AG04450 (cell line): Measurements from ENCODE around the gene KCNQ1OT1. TPM values are rescaled to one million over a fixed set of nuclear protein-coding genes. Genes with fewer than 3 reads are reported as not detected.

Experiments used
- CTCF ChIA-PET: fragments of 300-600, 350-600 bp; formaldehyde crosslinking; extraction: SDS; loops from one replicate; lab custom pipeline; 2022; ENCODE audit warnings: antibody characterized with exemption, inconsistent platforms; lab: Charles Lee
- POLR2A ChIA-PET: fragments of 350-600 bp; formaldehyde crosslinking; extraction: SDS; loops from one replicate; lab custom pipeline; 2021; ENCODE audit warnings: antibody characterized with exemption, inconsistent platforms; lab: Yijun Ruan, JAX
- DNase-seq: peaks from one replicate; pipeline ENCODE4 v3.0.0-alpha.2; 2011; ENCODE audit warnings: low read depth, low spot score
- H3K27ac ChIP-seq: one replicate; pipeline ENCODE4 v1.5.1; 2012; ENCODE audit warnings: low read depth, low read length, control low read depth
- H3K27me3 ChIP-seq: one replicate; pipeline ENCODE4 v1.6.0; 2012; ENCODE audit warnings: low read length; ENCODE audit not compliant: control insufficient read depth, insufficient read depth
- H3K4me3 ChIP-seq: 2 replicates; pipeline ENCODE4 v1.5.1; 2011; ENCODE audit warnings: mild to moderate bottlenecking, low read depth, low read length, control low read depth
- H3K9me3 ChIP-seq: 2 replicates; pipeline ENCODE4 v1.5.1; 2012; ENCODE audit warnings: low read length; ENCODE audit not compliant: control insufficient read depth, insufficient read depth
- CTCF ChIP-seq: IDR thresholded peaks from 2 replicates; pipeline ENCODE4 v1.5.1; 2011; ENCODE audit warnings: low read depth, low read length, control low read depth, inconsistent platforms
- polyA plus RNA-seq: library from polyadenylated mRNA; depleted of rRNA; stranded (reverse); fragments of >200 nt; gene quantifications from 2 replicates; pipeline ENCODE4 v1.2.3, GENCODE V29; 2011

KCNQ1OT1 gene
- polyA plus RNA-seq, 1 experiment: 0.33 TPM

- H3K27me3 ChIP-seq: peaks cover 11% of the 10 kb centered on the region
- ChIA-PET CTCF (interaction anchor here (0.6 kb wide), 1 partner anchor 394 kb away, joined by 8 read pairs; no protein-coding TSS in a partner anchor), POLR2A (no interaction called here)
- no peak for TF ChIP-seq CTCF
- no peaks in the 10 kb centered on the region; the same call in 1 of the 2 replicates for H3K9me3 ChIP-seq
- DNase-seq: no peak
- no peak overlapping the region for H3K27ac ChIP-seq
- no peak overlapping the region for H3K4me3 ChIP-seq
These were observed 136.4 kb downstream of the KCNQ1OT1 start for GRCh38 chr11:2563213-2564007.

GRCh38 chr11:2562890-2563212, 136.9 kb downstream of the KCNQ1OT1 start:
- ChIA-PET CTCF (interaction anchor here (0.6 kb wide), 1 partner anchor 394 kb away, joined by 8 read pairs; no protein-coding TSS in a partner anchor), POLR2A (no interaction called here)
- H3K4me3 ChIP-seq: no peak overlapping the region
- H3K27ac ChIP-seq: no peak overlapping the region
- no peak for DNase-seq
- no peak for TF ChIP-seq CTCF
- H3K27me3 ChIP-seq: peaks cover 13% of the 10 kb centered on the region
- H3K9me3 ChIP-seq: no peaks in the 10 kb centered on the region; the same call in 1 of the 2 replicates

GRCh38 chr11:2561696-2562581, 137.9 kb downstream of the KCNQ1OT1 start:
- DNase-seq: no peak
- H3K4me3 ChIP-seq: no peak overlapping the region
- ChIA-PET POLR2A (no interaction called here), CTCF (no interaction called here)
- TF ChIP-seq CTCF: no peak
- H3K9me3 ChIP-seq: no peaks in the 10 kb centered on the region; the same call in 1 of the 2 replicates
- no peak overlapping the region for H3K27ac ChIP-seq
- H3K27me3 ChIP-seq: peaks cover 15% of the 10 kb centered on the region

- no peak for DNase-seq
- CTCF ChIA-PET: no interaction called here
- no peak overlapping the region for H3K27ac ChIP-seq
These were observed 140.1 kb downstream of the KCNQ1OT1 start for GRCh38 chr11:2559527-2560311.

More at GRCh38 chr11:2559527-2560311, 140.1 kb downstream of the KCNQ1OT1 start:
- no peak for TF ChIP-seq CTCF
- POLR2A ChIA-PET: no interaction called here
- no peak overlapping the region for H3K4me3 ChIP-seq
- H3K27me3 ChIP-seq: peaks cover 25% of the 10 kb centered on the region
- no peaks in the 10 kb centered on the region; the same call in 1 of the 2 replicates for H3K9me3 ChIP-seq
